NT2/D1 (cell line): ENCODE measurements around the gene FANCE.

Experiments
- DNase-seq: peaks from one replicate; pipeline ENCODE4 v3.0.0-alpha.2; 2011; ENCODE audit warnings: low read depth, low spot score
- H3K27me3 ChIP-seq: 2 replicates; pipeline ENCODE4 v1.6.0; 2011; ENCODE audit warnings: mild to moderate bottlenecking; ENCODE audit not compliant: insufficient read length, insufficient read depth
- H3K36me3 ChIP-seq: 2 replicates; pipeline ENCODE4 v1.6.1; 2011; ENCODE audit warnings: mild to moderate bottlenecking, low read length, mixed read lengths; ENCODE audit not compliant: insufficient read depth, insufficient read length
- H3K4me1 ChIP-seq: 2 replicates; pipeline ENCODE4 v1.5.1; 2011; ENCODE audit not compliant: insufficient read depth, insufficient read length
- H3K4me3 ChIP-seq: 2 replicates; pipeline ENCODE4 v1.5.1; 2011; ENCODE audit warnings: low read depth; ENCODE audit not compliant: insufficient read length
- H3K9ac ChIP-seq: 2 replicates; pipeline ENCODE4 v1.6.0; 2011; ENCODE audit warnings: low read depth; ENCODE audit not compliant: insufficient read length
- H3K9me3 ChIP-seq: 2 replicates; pipeline ENCODE4 v1.5.1; 2011; ENCODE audit warnings: mild to moderate bottlenecking, low read length; ENCODE audit not compliant: insufficient read depth
- SUZ12 ChIP-seq: IDR thresholded peaks from 2 replicates; pipeline ENCODE4 v1.6.1; 2011; ENCODE audit not compliant: insufficient read length, insufficient read depth; ENCODE audit errors: extremely low read depth
- YY1 ChIP-seq: IDR thresholded peaks from 2 replicates; pipeline ENCODE4 v1.6.1; 2011; ENCODE audit not compliant: insufficient read length, insufficient read depth
- ZNF274 ChIP-seq: IDR thresholded peaks from 2 replicates; pipeline ENCODE4 v1.6.1; 2011; ENCODE audit warnings: mild to moderate bottlenecking, low read depth, low read length

The FANCE gene

DNA sequence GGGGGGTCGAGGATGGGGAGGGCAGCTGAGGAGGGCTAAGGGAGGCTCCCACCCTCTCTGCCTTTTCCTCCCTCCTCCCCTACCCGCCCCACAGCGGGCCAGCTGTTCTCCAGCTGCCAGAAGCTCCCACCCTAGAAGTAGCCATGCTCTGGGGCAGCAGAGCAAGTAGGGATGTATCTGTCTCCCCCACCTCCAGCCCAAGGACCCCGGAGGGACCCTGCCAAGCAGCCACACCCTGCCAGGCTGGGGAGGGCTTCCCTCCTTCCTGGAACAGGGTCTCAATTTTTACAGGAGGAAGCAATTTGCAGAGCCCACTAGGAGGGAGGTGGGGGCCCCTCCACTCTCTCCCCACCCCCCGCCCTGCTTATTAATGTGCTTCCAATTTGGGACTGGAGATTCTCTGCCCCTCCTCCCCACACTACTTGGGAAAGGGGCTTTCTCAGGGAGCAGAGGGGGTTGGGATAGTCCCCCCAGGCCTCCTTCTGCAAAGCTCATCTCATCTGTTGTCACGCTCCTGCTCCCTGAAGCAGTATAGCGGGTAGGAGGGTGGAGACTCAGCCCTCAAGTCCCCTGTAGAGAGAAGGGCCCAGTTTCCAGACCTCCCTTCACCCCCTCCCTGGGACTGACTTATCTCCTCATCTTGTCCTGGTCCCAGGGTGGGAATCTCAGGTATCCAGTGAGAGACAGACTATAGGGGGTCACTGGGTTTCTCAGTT is 40.3 kb downstream of the FANCE start:
- no peak for DNase-seq
- no peaks in the 10 kb centered on the region for H3K9me3 ChIP-seq
- H3K36me3 ChIP-seq, result peaks cover 12% of the 10 kb centered on the region
- no peak for TF ChIP-seq YY1
- no peak for TF ChIP-seq ZNF274
- TF ChIP-seq SUZ12, result no peak
- H3K27me3 ChIP-seq, result no peaks in the 10 kb centered on the region
- H3K4me1 ChIP-seq, result peaks cover 36% of the 10 kb centered on the region
- H3K9ac ChIP-seq, result no peak overlapping the region
- no peak overlapping the region for H3K4me3 ChIP-seq

- peaks cover 12% of the 10 kb centered on the region for H3K36me3 ChIP-seq
- DNase-seq, result no peak
- TF ChIP-seq ZNF274 (no peak), YY1 (no peak), SUZ12 (no peak)
- H3K9me3 ChIP-seq, result no peaks in the 10 kb centered on the region
- H3K27me3 ChIP-seq, result no peaks in the 10 kb centered on the region
- no peak overlapping the region for H3K4me3 ChIP-seq
- peaks cover 34% of the 10 kb centered on the region for H3K4me1 ChIP-seq
- no peak overlapping the region for H3K9ac ChIP-seq
These were observed 40.8 kb downstream of the FANCE start for GRCh38 chr6:35492974-35493284.

- Histone ChIP-seq H3K4me1 (peaks cover 36% of the 10 kb centered on the region), H3K27me3 (no peaks in the 10 kb centered on the region), H3K4me3 (no peak overlapping the region), H3K9me3 (no peaks in the 10 kb centered on the region), H3K36me3 (peaks cover 12% of the 10 kb centered on the region), H3K9ac (no peak overlapping the region)
- TF ChIP-seq ZNF274, result no peak
- no peak for TF ChIP-seq YY1
- no peak for TF ChIP-seq SUZ12
- no peak for DNase-seq
These were observed 41.3 kb downstream of the FANCE start for GRCh38 chr6:35493307-35493983.

DNA sequence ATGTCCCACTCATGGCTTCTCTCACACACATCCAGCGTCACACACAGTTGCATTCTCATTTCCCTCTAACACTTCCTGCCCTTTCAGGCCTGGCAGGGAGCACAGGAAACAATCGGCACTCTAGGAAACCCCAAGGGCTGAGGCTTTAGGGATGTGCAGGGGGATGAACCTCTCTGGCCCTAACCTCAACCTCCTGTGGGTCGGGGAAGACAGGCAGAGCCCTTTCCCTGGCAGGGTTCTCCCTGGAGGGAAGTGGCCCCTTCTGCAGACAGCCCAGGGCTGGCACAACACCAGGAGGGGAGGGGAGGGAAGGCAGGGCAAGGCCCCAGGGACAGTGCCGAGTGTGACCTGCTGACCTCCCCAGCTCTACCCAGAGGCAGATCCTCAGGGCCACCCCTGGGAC is 42.0 kb downstream of the FANCE start:
- peaks cover 12% of the 10 kb centered on the region for H3K36me3 ChIP-seq
- TF ChIP-seq YY1, result no peak
- no peak for TF ChIP-seq SUZ12
- no peaks in the 10 kb centered on the region for H3K9me3 ChIP-seq
- no peak for DNase-seq
- peaks cover 41% of the 10 kb centered on the region for H3K4me1 ChIP-seq
- peaks cover 2% of the 10 kb centered on the region for H3K27me3 ChIP-seq
- H3K9ac ChIP-seq, result peak overlapping the region; percentile 36
- H3K4me3 ChIP-seq, result no peak overlapping the region

- H3K27me3 ChIP-seq, result peaks cover 3% of the 10 kb centered on the region
- DNase-seq, result no peak
- H3K36me3 ChIP-seq, result peaks cover 12% of the 10 kb centered on the region
- H3K9me3 ChIP-seq, result no peaks in the 10 kb centered on the region
- peaks cover 38% of the 10 kb centered on the region for H3K4me1 ChIP-seq
- H3K4me3 ChIP-seq, result peak overlapping the region; percentile 53
- TF ChIP-seq YY1 (no peak), ZNF274 (no peak), SUZ12 (no peak)
- peak overlapping the region; percentile 85 for H3K9ac ChIP-seq
These were observed 43.3 kb downstream of the FANCE start for GRCh38 chr6:35495258-35496035.

GRCh38 chr6:35496036-35496840 is 44.1 kb downstream of the FANCE start:
- Histone ChIP-seq H3K4me1 (peaks cover 33% of the 10 kb centered on the region), H3K9ac (peak overlapping the region; percentile 85), H3K9me3 (no peaks in the 10 kb centered on the region), H3K27me3 (peaks cover 3% of the 10 kb centered on the region), H3K36me3 (peaks cover 12% of the 10 kb centered on the region), H3K4me3 (peak overlapping the region; percentile 53)
- DNase-seq, result no peak
- TF ChIP-seq ZNF274 (no peak), YY1 (no peak), SUZ12 (no peak)
